ENCODE measurements around the gene TRIM22. TPM values are rescaled to one million over a fixed set of nuclear protein-coding genes. Genes with fewer than 3 reads are reported as not detected.
"Not testable (repeated sequence)": the region's sequence is repeated elsewhere in the genome, so short reads cannot be mapped to it uniquely, and the experiment has no call there.

TRIM22 gene
- total RNA-seq, 1 donor from 2014 or later: 1.7 TPM

GRCh38 chr11:5684646-5685362 lies 4.8 kb upstream of the TRIM22 start, which contains the start of gene TRIM5:
TRIM5 (minus strand) TSS chr11:5685074; CDS start chr11:5680177, 4,897 bp downstream.
- peaks cover 27% of the 10 kb centered on the region for H3K4me1 Mint-ChIP-seq (ENCODE audit: low read depth)
- no peaks in the 10 kb centered on the region for H3K27me3 Mint-ChIP-seq
- H3K27ac Mint-ChIP-seq: peak within 1 kb of the TSS; percentile 100
- peak within 1 kb of the TSS; percentile 76 for H3K4me3 Mint-ChIP-seq (ENCODE audit: low read depth)
- peak; percentile 49 for DNase-seq (ENCODE audit: low spot score, unreplicated experiment)
- peak; percentile 54 for TF ChIP-seq CTCF (IDR thresholded peaks at IDR 0.05; ENCODE audit: unreplicated experiment)
- H3K9me3 Mint-ChIP-seq (ENCODE audit: low read depth): peaks cover 5% of the 10 kb centered on the region
- H3K36me3 Mint-ChIP-seq (ENCODE audit: insufficient read depth): peaks cover 13% of the 10 kb centered on the region

- Mint-ChIP-seq H3K4me3 (ENCODE audit: low read depth) (no peak overlapping the region), H3K9me3 (ENCODE audit: low read depth) (peaks cover 5% of the 10 kb centered on the region), H3K4me1 (ENCODE audit: low read depth) (peaks cover 22% of the 10 kb centered on the region), H3K27me3 (no peaks in the 10 kb centered on the region), H3K27ac (no peak overlapping the region), H3K36me3 (ENCODE audit: insufficient read depth) (peaks cover 5% of the 10 kb centered on the region)
- DNase-seq (ENCODE audit: low spot score, unreplicated experiment): no peak
- no peak for TF ChIP-seq CTCF (IDR thresholded peaks at IDR 0.05; ENCODE audit: unreplicated experiment)
Observed at GRCh38 chr11:5686426-5686825, 3.2 kb upstream of the TRIM22 start.

GRCh38 chr11:5688482-5688881 lies 1.1 kb upstream of the TRIM22 start:
- H3K27me3 Mint-ChIP-seq: no peaks in the 10 kb centered on the region
- no peak overlapping the region for H3K4me3 Mint-ChIP-seq (ENCODE audit: low read depth)
- no peak for DNase-seq (ENCODE audit: low spot score, unreplicated experiment)
- TF ChIP-seq CTCF (IDR thresholded peaks at IDR 0.05; ENCODE audit: unreplicated experiment): no peak
- H3K9me3 Mint-ChIP-seq (ENCODE audit: low read depth): peaks cover 5% of the 10 kb centered on the region
- H3K36me3 Mint-ChIP-seq (ENCODE audit: insufficient read depth): peaks cover 2% of the 10 kb centered on the region
- H3K4me1 Mint-ChIP-seq (ENCODE audit: low read depth): peaks cover 19% of the 10 kb centered on the region
- no peak overlapping the region for H3K27ac Mint-ChIP-seq

- peaks cover 5% of the 10 kb centered on the region for H3K9me3 Mint-ChIP-seq (ENCODE audit: low read depth)
- no peak overlapping the region for H3K4me3 Mint-ChIP-seq (ENCODE audit: low read depth)
- H3K27ac Mint-ChIP-seq: no peak overlapping the region
- H3K36me3 Mint-ChIP-seq (ENCODE audit: insufficient read depth): no peaks in the 10 kb centered on the region
- DNase-seq (ENCODE audit: low spot score, unreplicated experiment): no peak
- H3K4me1 Mint-ChIP-seq (ENCODE audit: low read depth): peaks cover 5% of the 10 kb centered on the region
- H3K27me3 Mint-ChIP-seq: no peaks in the 10 kb centered on the region
- TF ChIP-seq CTCF (IDR thresholded peaks at IDR 0.05; ENCODE audit: unreplicated experiment): no peak
Observed at GRCh38 chr11:5690216-5690615, 626 bp downstream of the TRIM22 start.

- H3K4me1 Mint-ChIP-seq (ENCODE audit: low read depth): peaks cover 4% of the 10 kb centered on the region
- TF ChIP-seq CTCF (IDR thresholded peaks at IDR 0.05; ENCODE audit: unreplicated experiment): no peak
- no peak for DNase-seq (ENCODE audit: low spot score, unreplicated experiment)
- H3K27me3 Mint-ChIP-seq: no peaks in the 10 kb centered on the region
- no peaks in the 10 kb centered on the region for H3K36me3 Mint-ChIP-seq (ENCODE audit: insufficient read depth)
- no peak overlapping the region for H3K4me3 Mint-ChIP-seq (ENCODE audit: low read depth)
- no peak overlapping the region for H3K27ac Mint-ChIP-seq
- H3K9me3 Mint-ChIP-seq (ENCODE audit: low read depth): peaks cover 5% of the 10 kb centered on the region
Observed at GRCh38 chr11:5690736-5691135, 1.1 kb downstream of the TRIM22 start.

- not testable (repeated sequence) for H3K4me3 Mint-ChIP-seq (ENCODE audit: low read depth); H3K36me3 Mint-ChIP-seq (ENCODE audit: insufficient read depth); H3K4me1 Mint-ChIP-seq (ENCODE audit: low read depth); H3K27ac Mint-ChIP-seq; H3K9me3 Mint-ChIP-seq (ENCODE audit: low read depth); H3K27me3 Mint-ChIP-seq; DNase-seq (ENCODE audit: low spot score, unreplicated experiment)
Observed at GRCh38 chr11:5691238-5691963, 1.8 kb downstream of the TRIM22 start.
